Measurements from ENCODE around the gene MAPK10.

DNA sequence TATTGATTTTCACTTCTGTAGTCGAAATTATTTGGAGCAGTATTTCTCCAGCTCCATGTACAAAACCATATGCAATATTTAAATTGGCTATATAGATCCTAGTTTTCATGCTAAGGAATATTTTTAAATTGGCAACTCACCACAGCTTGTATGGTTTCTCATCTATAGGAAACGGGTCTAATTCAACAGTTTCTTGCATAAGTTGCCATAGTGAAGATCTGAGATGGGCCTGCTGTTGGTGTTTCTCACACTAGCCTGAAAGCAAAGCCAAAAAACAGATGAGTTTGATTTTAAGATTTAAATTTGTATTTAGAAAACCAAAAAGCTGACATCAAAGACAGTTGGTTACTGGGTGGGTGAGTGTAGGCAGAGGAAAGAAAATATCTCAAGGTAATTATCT lies 5.5 kb downstream of the MAPK10 start:
- TF ChIP-seq, protein P1, sequence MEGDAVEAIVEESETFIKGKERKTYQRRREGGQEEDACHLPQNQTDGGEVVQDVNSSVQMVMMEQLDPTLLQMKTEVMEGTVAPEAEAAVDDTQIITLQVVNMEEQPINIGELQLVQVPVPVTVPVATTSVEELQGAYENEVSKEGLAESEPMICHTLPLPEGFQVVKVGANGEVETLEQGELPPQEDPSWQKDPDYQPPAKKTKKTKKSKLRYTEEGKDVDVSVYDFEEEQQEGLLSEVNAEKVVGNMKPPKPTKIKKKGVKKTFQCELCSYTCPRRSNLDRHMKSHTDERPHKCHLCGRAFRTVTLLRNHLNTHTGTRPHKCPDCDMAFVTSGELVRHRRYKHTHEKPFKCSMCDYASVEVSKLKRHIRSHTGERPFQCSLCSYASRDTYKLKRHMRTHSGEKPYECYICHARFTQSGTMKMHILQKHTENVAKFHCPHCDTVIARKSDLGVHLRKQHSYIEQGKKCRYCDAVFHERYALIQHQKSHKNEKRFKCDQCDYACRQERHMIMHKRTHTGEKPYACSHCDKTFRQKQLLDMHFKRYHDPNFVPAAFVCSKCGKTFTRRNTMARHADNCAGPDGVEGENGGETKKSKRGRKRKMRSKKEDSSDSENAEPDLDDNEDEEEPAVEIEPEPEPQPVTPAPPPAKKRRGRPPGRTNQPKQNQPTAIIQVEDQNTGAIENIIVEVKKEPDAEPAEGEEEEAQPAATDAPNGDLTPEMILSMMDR (IDR thresholded peaks at IDR 0.05; ENCODE audit: low read depth, low read length): no peak
- TF ChIP-seq POLR2A (IDR thresholded peaks at IDR 0.05; ENCODE audit: extremely low read depth, insufficient read length) (no peak), MYC (IDR thresholded peaks at IDR 0.05; ENCODE audit: low read depth, low read length) (no peak)

Data from NB4 (cell line).